GM21515 (cell line): ENCODE data around the gene DNAI2.

Source experiments
- ATAC-seq: cut with Tn5 transposase; IDR thresholded peaks from one replicate; pipeline ENCODE4 v1.9.1; 2021; ENCODE audit not compliant: unreplicated experiment

Gene DNAI2

DNA sequence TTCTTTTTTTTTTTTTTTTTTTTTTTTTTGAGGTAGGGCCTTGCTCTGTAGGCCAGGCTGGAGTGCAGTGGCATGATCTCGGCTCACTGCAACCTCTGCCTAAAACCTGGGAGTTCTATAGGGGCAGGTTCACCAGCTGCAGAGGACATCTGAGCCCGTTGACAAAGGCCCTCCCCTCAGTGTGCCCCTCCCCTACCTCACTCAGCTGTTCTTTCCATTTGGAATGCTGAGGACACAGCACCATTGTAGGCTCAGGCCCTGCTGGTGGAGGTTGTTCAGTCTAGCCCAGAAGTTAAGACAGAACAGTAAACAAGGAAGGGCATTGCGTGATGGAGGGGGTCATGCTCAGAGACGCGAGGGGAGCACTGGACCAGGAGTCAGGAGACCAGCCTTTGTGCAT, 30.1 kb downstream of the DNAI2 start:
- no peak for ATAC-seq

- no peak for ATAC-seq
Measured at GRCh38 chr17:74305865-74306654, 32.0 kb downstream of the DNAI2 start.

DNA sequence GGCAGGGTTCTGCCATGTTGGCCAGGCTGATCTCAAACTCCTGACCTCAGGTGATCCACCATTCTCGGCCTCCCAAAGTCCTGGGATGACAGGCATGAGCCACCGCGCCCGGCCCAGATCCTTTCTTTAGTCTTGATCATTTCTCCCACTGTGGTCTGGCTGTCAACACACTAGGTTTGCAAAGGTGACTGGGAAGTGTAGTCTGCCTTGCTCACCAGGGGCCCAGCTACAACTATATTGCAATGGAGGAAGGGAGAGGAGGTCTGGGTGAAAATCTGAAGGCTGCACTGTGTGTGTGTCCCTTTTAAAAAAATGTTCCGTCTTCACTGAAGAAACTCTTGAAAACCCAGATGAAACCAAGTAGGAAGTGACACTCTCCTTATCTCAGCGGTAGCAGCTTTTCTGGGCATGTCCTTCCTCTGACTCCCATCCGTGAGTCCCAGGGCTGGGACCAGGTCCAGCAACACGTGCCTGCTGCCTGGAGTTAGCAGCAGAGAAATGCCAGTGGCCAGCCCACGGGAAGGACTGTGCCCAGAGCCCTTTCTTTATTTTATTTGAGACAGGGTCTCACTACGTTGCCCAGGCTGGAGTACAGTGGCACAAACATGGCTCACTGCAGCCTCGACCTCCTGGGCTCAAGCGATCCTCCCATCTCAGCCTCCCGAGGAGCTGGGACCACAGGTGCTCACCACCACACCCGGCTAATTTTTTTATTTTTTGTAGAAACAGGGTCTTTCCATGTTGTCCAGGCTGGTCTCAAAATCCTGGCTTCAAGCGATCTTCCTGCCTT, 34.1 kb downstream of the DNAI2 start:
- no peak for ATAC-seq

DNA sequence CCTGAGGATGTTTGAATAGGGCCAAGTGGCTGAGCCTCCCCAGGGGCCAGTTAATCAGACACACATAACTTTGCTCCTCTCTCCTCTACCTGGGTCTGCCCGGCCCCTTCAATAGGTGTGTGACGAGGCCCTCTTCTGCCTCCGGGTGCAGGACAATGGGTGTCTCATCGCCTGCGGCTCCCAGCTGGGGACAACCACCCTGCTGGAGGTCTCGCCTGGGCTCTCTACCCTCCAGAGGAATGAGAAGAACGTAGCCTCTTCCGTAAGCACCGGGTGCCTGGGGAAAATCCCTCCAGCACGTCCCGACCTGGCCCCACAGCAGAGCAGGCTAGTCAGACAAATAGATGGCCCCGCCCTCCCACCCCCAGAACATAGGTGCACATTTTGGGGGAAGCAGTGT, 35.9 kb downstream of the DNAI2 start:
- ATAC-seq = no peak

DNA sequence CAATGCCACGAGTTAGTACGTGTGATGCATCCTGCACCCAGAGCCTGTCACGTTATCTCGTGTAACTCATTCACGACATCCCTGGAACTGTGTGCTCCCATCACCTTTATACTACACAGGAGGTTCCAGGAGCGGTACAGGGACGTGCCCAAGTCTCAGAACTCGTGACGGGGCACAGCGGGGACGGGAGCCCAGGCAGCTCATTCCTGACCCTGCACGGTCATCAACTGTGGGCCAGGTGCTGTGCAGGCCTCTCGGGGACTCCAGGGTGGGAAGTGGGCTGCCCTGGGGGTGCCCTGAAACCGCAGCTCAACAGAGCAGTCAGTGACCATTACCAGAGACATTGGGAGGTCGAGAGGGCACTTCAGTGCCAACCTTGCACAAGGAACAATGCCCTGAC, 40.8 kb downstream of the DNAI2 start:
- ATAC-seq = no peak

- ATAC-seq = no peak
Measured at GRCh38 chr17:74316220-74316619, 42.2 kb downstream of the DNAI2 start.

- no peak for ATAC-seq
Measured at GRCh38 chr17:74317071-74317470, 43.0 kb downstream of the DNAI2 start.

DNA sequence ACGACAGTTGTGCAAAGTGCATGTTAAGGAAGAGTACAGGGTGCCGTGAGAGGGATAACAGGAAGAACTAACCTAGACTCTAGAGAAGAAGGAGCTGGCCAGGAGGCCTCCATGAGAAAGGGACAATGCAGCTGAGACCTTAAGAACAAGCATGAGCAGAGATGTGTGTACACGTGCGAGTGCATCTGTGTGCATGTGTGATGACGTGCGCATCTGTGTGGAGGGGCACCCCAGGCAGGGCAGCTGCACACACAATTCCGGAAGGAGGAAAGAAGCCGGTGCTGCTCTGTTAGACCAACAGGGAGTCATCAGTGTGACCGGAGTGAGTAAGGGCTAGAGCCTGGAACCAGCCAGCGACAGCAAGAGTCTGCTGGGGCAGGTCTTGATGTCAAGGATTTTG, 44.4 kb downstream of the DNAI2 start:
- no peak for ATAC-seq

DNA sequence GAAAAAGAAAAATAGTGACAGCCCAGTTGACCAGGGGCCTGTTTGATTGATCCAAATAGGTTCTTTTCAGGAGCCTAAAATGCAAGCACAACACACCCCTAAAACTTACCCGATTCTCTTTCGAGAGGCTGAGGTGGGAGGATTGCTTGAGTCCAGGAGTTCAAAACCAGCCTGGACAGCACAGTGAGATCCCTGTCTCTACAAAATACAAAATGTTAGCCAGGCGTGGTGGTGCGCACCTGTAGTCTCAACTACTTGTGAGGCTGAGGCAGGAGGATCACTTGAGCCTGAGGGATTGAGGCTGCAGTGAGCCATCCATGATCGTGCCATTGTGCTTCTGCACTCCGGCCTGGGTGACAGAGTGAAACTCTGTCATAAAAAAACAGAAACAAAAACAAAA, 50.5 kb downstream of the DNAI2 start:
- ATAC-seq = no peak

DNA sequence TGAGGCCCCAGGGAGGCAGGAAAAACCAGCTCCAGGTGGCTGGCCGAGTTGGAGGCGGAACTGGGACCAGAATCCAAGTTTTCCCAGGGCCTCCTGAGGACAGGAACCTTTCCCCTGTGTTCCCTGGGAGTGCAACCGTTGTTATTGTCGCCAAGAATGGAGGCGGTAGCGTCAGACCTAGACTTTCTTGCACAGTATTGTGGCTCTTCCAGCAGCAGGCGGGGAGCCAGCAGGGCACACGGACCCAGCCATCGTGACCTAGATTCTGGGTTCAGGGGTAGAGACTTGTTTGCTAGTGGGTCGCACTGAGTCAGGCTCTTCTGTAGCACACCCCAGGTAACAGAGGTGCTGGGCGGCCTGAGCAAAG, 51.3 kb downstream of the DNAI2 start:
- no peak for ATAC-seq

GRCh38 chr17:74325743-74326379, 51.8 kb downstream of the DNAI2 start, which contains the start of gene KIF19:
TSS of gene KIF19 (plus strand) at chr17:74326226. CDS start at chr17:74326350, 124 bp downstream.
- no peak for ATAC-seq

GRCh38 chr17:74326506-74326905, 52.5 kb downstream of the DNAI2 start:
- no peak for ATAC-seq

GRCh38 chr17:74328487-74328886, 54.5 kb downstream of the DNAI2 start:
- ATAC-seq = no peak

DNA sequence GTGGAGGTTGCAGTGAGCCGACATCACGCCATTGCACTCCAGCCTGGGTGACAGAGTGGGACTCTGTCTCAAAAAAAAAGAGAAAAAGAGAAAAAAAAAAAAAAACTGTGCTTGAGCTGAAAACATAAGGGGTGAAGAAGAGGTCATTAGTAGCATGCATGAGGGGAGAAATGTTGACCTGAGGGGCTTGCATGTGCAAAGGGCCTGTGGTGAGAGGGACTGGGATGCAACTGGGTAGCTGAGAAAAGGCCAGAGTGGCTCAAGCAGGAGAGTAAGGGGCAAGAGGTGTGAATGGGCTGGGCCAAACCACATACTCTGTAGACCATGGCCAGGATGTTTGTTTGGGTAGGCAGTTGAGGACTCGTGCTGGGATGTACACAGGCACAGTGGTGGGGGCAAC, 55.3 kb downstream of the DNAI2 start:
- no peak for ATAC-seq

GRCh38 chr17:74330446-74330845, 56.4 kb downstream of the DNAI2 start:
- ATAC-seq = no peak

- ATAC-seq = no peak
Measured at GRCh38 chr17:74332017-74332650, 58.1 kb downstream of the DNAI2 start.

DNA sequence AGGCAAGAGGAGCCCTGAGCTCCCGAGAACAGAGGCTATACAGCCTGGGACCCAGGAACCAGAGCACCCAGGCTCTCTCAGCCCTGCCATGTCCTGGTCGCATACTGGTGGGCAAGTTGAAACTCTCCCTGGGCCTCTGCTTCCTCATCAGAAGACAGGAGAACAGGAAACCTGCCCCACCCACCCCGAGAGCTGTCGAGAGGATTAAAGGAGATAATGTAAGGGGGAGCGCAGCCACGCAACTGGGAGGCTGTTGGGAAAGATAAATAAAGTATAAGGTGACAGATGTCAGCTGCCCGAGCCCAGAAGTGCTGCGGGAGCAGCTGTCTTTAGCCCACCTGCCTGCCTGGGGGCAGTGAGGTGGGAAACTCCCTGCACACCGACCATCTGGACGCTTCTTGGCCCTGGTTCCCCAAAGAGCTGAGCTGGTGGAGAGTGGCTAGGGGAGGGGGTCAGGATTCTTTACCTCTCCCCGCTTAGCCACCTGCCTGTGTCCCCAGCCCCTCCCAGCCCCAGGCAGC, 58.8 kb downstream of the DNAI2 start:
- no peak for ATAC-seq

DNA sequence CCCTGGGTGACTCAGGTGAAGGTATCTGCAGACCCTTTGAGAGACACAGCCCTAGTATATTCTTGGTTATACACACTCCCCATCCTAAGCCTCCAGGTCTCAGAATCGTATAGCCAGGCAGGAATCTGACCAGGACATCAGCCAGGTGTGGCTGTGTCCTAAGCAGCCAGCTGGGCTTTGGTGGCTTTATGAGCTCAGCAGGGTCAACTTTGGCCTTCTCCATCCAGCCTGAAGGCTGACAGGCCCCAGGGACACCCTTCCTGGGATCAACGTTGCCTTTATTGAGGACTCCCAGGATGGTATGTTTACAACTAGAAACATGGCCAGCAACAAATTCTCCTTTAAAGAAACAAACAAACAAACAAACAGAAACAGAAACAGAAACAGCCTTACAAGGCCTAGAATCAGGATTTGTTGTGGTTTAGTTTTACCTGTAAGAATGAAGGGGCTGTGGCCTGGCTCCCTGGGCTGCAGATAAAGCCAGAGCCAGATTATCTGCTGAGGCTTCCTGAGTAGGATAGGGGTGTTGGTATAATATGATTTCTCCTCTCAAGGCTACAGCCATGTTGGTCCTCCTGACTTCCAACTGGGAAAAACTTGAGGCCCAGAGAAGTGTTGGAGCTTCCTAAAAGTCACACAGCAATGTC, 60.5 kb downstream of the DNAI2 start:
- no peak for ATAC-seq

- no peak for ATAC-seq
Measured at GRCh38 chr17:74335529-74336062, 61.6 kb downstream of the DNAI2 start.

GRCh38 chr17:74336307-74336706, 62.3 kb downstream of the DNAI2 start:
- no peak for ATAC-seq
